Measurements from ENCODE around the gene IFNAR2.

- TF ChIP-seq, protein P1, sequence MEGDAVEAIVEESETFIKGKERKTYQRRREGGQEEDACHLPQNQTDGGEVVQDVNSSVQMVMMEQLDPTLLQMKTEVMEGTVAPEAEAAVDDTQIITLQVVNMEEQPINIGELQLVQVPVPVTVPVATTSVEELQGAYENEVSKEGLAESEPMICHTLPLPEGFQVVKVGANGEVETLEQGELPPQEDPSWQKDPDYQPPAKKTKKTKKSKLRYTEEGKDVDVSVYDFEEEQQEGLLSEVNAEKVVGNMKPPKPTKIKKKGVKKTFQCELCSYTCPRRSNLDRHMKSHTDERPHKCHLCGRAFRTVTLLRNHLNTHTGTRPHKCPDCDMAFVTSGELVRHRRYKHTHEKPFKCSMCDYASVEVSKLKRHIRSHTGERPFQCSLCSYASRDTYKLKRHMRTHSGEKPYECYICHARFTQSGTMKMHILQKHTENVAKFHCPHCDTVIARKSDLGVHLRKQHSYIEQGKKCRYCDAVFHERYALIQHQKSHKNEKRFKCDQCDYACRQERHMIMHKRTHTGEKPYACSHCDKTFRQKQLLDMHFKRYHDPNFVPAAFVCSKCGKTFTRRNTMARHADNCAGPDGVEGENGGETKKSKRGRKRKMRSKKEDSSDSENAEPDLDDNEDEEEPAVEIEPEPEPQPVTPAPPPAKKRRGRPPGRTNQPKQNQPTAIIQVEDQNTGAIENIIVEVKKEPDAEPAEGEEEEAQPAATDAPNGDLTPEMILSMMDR (IDR thresholded peaks at IDR 0.05), result no peak
- no peak for TF ChIP-seq POLR2A (IDR thresholded peaks at IDR 0.05)
These were observed 26.3 kb downstream of the IFNAR2 start for GRCh38 chr21:33256019-33256418.

Data from adrenal gland (tissue), 5 donors.